ENCODE measurements around the gene RUNDC3A. TPM values are rescaled to one million over a fixed set of nuclear protein-coding genes. Genes with fewer than 3 reads are reported as not detected.

RUNDC3A gene
- 36.4 TPM for total RNA-seq

DNA sequence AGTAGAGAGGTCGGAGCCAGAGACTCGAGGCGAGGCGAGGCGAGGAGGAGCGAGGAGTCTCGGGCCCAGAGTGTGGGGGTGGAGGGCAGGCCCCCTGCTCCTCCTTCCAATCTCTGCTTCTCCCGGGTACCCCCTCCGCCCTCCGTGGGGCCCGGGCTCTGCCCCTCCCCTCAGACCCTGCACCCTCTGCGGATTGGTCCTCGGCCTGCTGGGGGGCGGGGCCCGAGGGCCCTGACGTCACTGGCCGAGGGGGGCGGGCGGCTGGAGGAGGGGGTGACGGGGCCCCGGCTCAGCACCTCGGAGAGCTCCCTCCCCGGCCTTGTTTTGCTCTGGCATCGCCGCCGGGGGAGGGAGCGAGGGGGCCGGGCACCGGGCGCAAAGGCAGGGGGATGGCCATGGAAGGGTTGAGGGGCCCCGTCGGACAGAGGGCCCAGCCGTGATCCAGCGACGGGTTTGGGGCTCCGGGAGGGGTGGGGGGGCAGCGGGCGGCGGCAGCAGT, at the start of gene RUNDC3A:
Gene RUNDC3A (plus strand): TSS at position 282 of the 499 bp plus-strand sequence. CDS start 232 bp downstream, outside the sequence.

DNA sequence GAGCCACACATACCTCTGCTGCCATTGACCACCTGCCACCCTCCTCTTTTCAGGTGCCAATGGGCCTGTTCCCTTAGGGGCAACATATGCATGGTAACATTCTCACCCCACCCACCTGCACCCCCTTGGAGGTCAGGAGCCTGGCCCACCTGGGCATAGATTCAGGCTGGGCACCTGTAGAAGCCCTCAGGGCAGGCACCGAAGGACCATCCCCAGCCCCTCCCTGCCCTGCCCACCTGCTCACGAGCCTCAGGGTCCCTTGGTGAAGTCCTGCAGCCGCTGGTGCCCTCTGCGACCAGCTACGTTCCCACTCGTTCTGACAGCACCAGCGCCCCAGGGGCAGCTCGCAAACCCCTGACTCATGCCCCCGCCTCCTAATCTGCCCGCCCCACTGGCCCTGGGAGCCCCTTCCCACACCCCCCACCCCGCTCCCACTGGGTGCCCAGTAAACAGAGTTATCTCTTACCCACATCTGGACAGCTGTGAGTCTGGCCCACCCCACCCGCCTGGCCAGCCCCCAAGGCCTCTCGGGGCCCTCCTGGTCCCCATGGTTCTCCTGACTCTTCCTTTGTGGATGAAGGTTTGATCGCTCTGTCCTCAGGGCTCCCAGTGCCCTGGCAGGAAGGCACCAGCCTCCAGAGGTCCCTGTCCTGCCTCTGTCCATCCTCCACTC, 40.4 kb upstream of the RUNDC3A start, which contains the start of gene SLC4A1:
Gene SLC4A1 (minus strand): TSS at position 318 of the 673 bp plus-strand sequence. CDS start 5,269 bp downstream, outside the sequence.

DNA sequence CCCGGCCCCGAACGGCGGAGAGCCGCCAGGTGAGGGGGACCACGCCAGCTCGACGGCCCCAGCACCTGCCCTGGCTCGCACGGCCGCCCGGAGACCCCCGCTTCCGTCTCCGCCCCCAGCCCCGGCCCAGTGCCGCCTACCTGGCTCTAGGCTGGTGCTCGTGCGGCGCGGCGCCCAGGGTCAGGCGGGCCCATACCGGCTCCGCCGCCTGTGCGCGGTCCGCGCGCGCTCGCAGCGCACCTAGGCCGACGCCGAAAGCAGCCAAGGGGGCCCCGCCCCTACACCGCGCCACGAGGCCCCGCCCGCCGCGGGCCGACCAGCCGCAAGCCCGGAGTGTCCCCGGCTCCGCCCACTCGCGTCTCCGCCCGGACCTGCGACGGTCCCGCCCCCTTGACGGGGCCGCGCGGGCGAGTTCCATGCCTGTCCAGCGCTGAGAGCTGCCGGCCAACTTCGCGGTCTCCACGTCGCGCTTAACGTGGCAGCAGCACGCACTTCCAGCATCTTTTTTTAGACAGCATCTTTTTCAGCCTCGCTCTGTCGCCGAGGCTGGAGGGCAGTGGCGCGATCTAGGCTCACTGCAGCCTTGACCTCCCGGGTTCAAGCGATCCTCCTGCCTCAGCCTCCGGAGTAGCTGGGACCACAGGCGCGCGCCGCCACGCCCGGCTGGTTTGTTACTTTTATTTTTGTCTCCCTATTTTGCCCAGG, 16.3 kb downstream of the RUNDC3A start, which contains the start of gene SLC25A39:
Gene SLC25A39 (minus strand): TSS at position 253 of the 705 bp plus-strand sequence. CDS start 1,261 bp downstream, outside the sequence.

DNA sequence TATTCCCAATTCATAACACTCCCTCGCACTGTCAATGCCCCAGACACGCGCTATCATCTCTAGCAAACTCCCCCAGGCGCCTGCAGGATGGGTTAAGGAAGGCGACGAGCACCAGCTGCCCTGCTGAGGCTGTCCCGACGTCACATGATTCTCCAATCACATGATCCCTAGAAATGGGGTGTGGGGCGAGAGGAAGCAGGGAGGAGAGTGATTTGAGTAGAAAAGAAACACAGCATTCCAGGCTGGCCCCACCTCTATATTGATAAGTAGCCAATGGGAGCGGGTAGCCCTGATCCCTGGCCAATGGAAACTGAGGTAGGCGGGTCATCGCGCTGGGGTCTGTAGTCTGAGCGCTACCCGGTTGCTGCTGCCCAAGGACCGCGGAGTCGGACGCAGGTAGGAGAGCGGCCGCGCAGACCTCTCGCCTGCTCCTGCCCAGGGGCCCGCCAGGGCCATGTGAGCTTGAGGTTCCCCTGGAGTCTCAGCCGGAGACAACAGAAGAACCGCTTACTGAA, 36.6 kb downstream of the RUNDC3A start, which contains the start of gene GRN:
Gene GRN (plus strand): TSS at position 364 of the 515 bp plus-strand sequence. CDS start 3,863 bp downstream, outside the sequence.

DNA sequence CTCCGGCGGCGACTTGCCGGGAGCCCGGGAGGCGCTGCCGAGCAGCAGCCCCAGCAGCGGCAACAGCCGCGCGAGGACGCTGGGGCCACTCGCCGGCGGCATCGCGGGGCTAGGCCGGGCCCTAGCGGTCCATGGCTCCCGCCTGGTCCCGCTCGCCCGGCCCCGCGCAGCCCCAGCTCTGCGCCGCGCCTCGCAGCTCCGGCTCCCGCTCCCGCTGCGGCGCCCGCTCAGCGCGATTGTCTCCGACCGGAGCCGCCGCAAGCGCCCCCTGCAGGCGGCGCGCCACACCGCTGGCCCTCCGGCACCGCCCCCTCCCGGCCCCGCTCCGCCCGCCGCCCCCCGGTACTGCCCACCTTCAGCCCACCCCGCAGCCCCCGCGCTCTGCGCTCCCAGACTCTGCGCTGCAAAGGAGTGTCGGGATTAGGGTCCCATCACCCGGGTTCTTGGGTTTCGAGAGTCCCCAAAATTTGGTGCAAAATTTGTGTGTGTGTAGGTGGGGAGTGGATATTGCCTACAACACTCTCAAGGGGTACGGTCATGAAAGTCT, 55.3 kb downstream of the RUNDC3A start, which contains the start of gene FAM171A2:
Gene FAM171A2 (minus strand): TSS at position 241 of the 547 bp plus-strand sequence. CDS start 139 bp downstream, at position 102.

Other genes starting within 250 kb of the RUNDC3A start
- gene LSM12, start 241.9 kb upstream of the RUNDC3A start, total RNA-seq = 23.1 TPM
- 28.3 TPM for gene G6PC3, start 237.9 kb upstream of the RUNDC3A start, total RNA-seq
- 117 TPM for gene HDAC5, start 185.0 kb upstream of the RUNDC3A start, total RNA-seq
- 2.0 TPM for gene HROB, start 166.7 kb upstream of the RUNDC3A start, total RNA-seq
- 2.4 TPM for gene ASB16, start 137.9 kb upstream of the RUNDC3A start, total RNA-seq
- gene TMUB2, start 121.6 kb upstream of the RUNDC3A start, total RNA-seq = 32.6 TPM
- gene ATXN7L3, start 108.7 kb upstream of the RUNDC3A start, total RNA-seq = 43.7 TPM
- 133 TPM for gene UBTF, start 88.9 kb upstream of the RUNDC3A start, total RNA-seq
- gene SLC4A1, start 40.5 kb upstream of the RUNDC3A start, total RNA-seq = 23.6 TPM
- 49.3 TPM for gene SLC25A39, start 16.2 kb downstream of the RUNDC3A start, total RNA-seq
- 158 TPM for gene GRN, start 36.7 kb downstream of the RUNDC3A start, total RNA-seq
- 52.0 TPM for gene FAM171A2, start 55.3 kb downstream of the RUNDC3A start, total RNA-seq
- gene ITGA2B, start 81.0 kb downstream of the RUNDC3A start, total RNA-seq = 9.0 TPM
- 81.4 TPM for gene GPATCH8, start 194.8 kb downstream of the RUNDC3A start, total RNA-seq
- 15.1 TPM for gene FZD2, start 248.9 kb downstream of the RUNDC3A start, total RNA-seq